ENCODE results near the gene C11orf91. TPM values are rescaled to one million over a fixed set of nuclear protein-coding genes. Genes with fewer than 3 reads are reported as not detected.

C11orf91 gene
- total and polyA plus RNA-seq, 2 of the 4 experiments (the other 2 are of a cell fraction): 0.10 TPM; not detected in 1

DNA sequence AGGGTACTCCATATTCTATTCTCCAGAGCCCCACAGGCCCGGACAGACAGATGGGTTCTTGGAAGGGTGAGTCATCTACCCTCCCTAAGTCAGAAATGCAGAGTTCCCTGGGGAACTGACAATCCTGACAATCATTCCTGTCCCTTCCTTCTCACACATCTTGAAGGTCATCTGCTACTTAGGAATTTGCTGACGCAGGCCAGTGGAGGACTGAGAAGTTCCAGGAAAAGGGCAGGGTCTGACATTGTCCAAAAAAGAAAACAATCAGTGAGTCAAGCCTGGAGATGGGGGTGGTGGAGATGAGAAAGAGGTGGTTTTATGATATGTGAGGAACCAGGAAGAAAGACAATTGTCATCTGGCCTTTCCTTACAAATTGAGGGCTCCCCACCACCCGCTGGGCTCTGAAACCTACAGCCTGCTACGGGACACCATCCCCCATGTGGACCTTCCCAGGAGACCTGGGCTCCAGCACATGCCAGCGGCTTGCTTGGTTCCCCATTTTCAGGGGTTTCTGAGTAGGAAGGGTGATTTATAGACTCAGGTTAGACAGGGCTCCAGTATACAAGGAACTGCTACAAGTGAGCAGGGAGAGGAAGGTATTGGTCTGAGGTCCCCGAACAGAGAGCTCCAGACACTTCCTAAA is 22.7 kb upstream of the C11orf91 start (continued):
- TF ChIP-seq MAZ (IDR thresholded peaks at IDR 0.05; ENCODE audit: borderline replicate concordance, low read depth, low read length) (no peak; the same call in 1 of the 2 replicates), NFE2L2 (IDR thresholded peaks at IDR 0.05; ENCODE audit: low read depth, low read length) (0 out of 2 replicates have a peak, but pooled peaks have one; percentile 30)

DNA sequence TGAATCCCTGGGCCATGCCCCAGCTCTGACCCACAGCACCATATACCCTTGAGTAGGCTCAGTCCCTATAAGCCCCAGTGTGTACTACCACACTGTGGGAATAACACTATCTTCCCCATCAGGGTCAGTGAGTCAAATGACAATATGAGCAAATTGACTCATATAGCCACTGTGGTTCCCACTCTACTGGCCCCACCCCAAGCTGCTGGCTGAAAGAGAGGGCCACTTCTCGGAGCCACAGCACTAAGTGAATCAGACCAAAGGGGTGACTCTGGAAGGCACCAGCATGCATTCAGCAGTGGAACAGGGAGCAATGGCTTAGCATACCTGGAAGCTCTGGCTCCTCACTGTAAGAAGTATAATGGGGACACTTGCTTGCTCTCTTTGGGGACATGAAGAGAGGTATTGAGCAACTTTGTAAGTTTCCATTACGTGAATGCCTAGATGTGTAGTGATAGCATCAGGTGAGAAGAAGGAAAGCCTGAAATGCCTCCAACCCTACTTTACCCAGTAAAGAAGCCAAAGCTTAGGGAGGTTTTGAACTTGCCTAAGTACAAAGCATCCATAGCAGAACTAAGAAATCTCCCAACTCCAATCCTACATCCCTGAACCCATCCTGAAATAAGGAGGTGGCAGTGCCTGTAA is 22.1 kb upstream of the C11orf91 start:
- Histone ChIP-seq H3K36me3 (ENCODE audit: control insufficient read depth, insufficient read depth, low read length) (peaks cover 32% of the 10 kb centered on the region), H3K4me1 (ENCODE audit: control insufficient read depth, insufficient read depth, low read length) (peaks cover 36% of the 10 kb centered on the region)
- no peak for TF ChIP-seq MAFK (IDR thresholded peaks at IDR 0.05; ENCODE audit: low read depth, low read length)
- TF ChIP-seq MXI1 (IDR thresholded peaks at IDR 0.05; ENCODE audit: borderline replicate concordance, low read depth, low read length): no peak
- peak; percentile 41 for TF ChIP-seq RCOR1 (IDR thresholded peaks at IDR 0.05; ENCODE audit: insufficient replicate concordance, low read length)
- TF ChIP-seq CEBPB (IDR thresholded peaks at IDR 0.05; ENCODE audit: low read depth, low read length): peak; percentile 71
- no peak for TF ChIP-seq BHLHE40 (IDR thresholded peaks at IDR 0.05; ENCODE audit: low read depth, low read length)
- peak; percentile 25; the same call in 1 of the 2 replicates for TF ChIP-seq FOS (IDR thresholded peaks at IDR 0.05; ENCODE audit: low read depth, low read length)
- peak; percentile 58; the same call in 1 of the 2 replicates for TF ChIP-seq POLR2A (IDR thresholded peaks at IDR 0.05; ENCODE audit: low read depth, low read length)
- TF ChIP-seq, protein P1, sequence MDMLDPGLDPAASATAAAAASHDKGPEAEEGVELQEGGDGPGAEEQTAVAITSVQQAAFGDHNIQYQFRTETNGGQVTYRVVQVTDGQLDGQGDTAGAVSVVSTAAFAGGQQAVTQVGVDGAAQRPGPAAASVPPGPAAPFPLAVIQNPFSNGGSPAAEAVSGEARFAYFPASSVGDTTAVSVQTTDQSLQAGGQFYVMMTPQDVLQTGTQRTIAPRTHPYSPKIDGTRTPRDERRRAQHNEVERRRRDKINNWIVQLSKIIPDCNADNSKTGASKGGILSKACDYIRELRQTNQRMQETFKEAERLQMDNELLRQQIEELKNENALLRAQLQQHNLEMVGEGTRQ (IDR thresholded peaks at IDR 0.05; ENCODE audit: low read depth, low read length): no peak

More for the DNA sequence above, 22.1 kb upstream of the C11orf91 start:
- H3K23ac ChIP-seq (ENCODE audit: low read depth, low read length): peak overlapping the region; percentile 89
- ATAC-seq (ENCODE audit: low read depth) (peak; percentile 18), DNase-seq (peak; percentile 80)
- no peaks in the 10 kb centered on the region for H3K27me3 ChIP-seq (ENCODE audit: control insufficient read depth, insufficient read depth, low read length)
- intact Hi-C loops (cut with micrococcal nuclease): no loop called here
- in situ Hi-C loops (cut with MboI; ENCODE audit: low sequenced_read_pairs): no loop called here
- peaks cover 25 to 71% of the 10 kb centered on the region in 2 experiments; a peak in 3 of 4 replicates for H3K79me1 ChIP-seq (ENCODE audit: low read depth in 1 of 2, low read length in 2 of 2)
- H3K27ac ChIP-seq (ENCODE audit: insufficient read depth, low read length): peak overlapping the region; percentile 82
- peak overlapping the region; percentile 22; the same call in 1 of the 2 replicates for H3K4me2 ChIP-seq (ENCODE audit: low read depth, low read length)
- peak overlapping the region; percentile 81 for H3K4ac ChIP-seq (ENCODE audit: low read depth, low read length)
- peak overlapping the region; percentile 62 for H3K18ac ChIP-seq (ENCODE audit: low read depth, low read length)
- no CpG with 5 or more reads among the region's 2 CpGs for WGBS, 2 experiments (ENCODE audit: extremely low coverage in 2 of 2, insufficient read length in 1 of 2)
- H4K91ac ChIP-seq (ENCODE audit: insufficient read depth, low read depth, low read length): peak overlapping the region; percentile 86
- H2BK15ac ChIP-seq (ENCODE audit: low read depth, low read length): peak overlapping the region; percentile 91; the same call in 2 of the 3 replicates
- H2BK120ac ChIP-seq (ENCODE audit: low read depth, low read length): peak overlapping the region; percentile 83
- no peak overlapping the region for H2AFZ ChIP-seq (replicated peaks; ENCODE audit: low read length, poor library complexity)
- H2AK5ac ChIP-seq (ENCODE audit: low read depth, low read length): peak overlapping the region; percentile 98
- CTCF ChIA-PET: interaction anchor here (0.8 kb wide), 1 partner anchor 579 kb away, joined by 3 read pairs; no protein-coding TSS in a partner anchor
- no peaks in the 10 kb centered on the region for H3K9me3 ChIP-seq (ENCODE audit: control insufficient read depth, insufficient read depth, low read length)
- H3K56ac ChIP-seq (ENCODE audit: extremely low read depth, insufficient read depth, low read length): peak overlapping the region; percentile 27; the same call in 1 of the 2 replicates
- peak overlapping the region; percentile 33 for H4K5ac ChIP-seq (ENCODE audit: low read depth, low read length)
- peak overlapping the region; percentile 92 for H2BK20ac ChIP-seq (ENCODE audit: low read depth, low read length)
- no TSS peak for BruUV-seq (replicated peaks)
- H2AK9ac ChIP-seq (replicated peaks; ENCODE audit: low read depth, low read length, poor library complexity): peak overlapping the region; percentile 51
- no peak overlapping the region for H3K4me3 ChIP-seq (ENCODE audit: insufficient read depth, low read depth, low read length)
- no peak overlapping the region for H3K9ac ChIP-seq (ENCODE audit: low read depth, low read length)
- POLR2A ChIA-PET (ENCODE audit: unreplicated experiment): no interaction called here
- H4K20me1 ChIP-seq (ENCODE audit: insufficient read depth, low read length): peaks cover 59% of the 10 kb centered on the region
- H2BK5ac ChIP-seq (ENCODE audit: low read depth, low read length, poor library complexity, severe bottlenecking): peak overlapping the region; percentile 74
- peaks cover 38% of the 10 kb centered on the region for H3K9me1 ChIP-seq (ENCODE audit: insufficient read depth, low read length)
- H3K14ac ChIP-seq (replicated peaks; ENCODE audit: low read depth, low read length): peak overlapping the region; percentile 86
- peak overlapping the region; percentile 21 to 51 for H4K8ac ChIP-seq (ENCODE audit: low read depth in 2 of 2, low read length in 2 of 2)
- dilution Hi-C loops (cut with HindIII; ENCODE audit: low sequenced_read_pairs, unreplicated experiment): no loop called here

Data from IMR-90 (cell line).